ENCODE measurements around the gene SRD5A1. TPM values are rescaled to one million over a fixed set of nuclear protein-coding genes. Genes with fewer than 3 reads are reported as not detected.
A peak's percentile ranks its signal among the peaks of the same experiment; 100 is the strongest.

Gene SRD5A1, protein sequence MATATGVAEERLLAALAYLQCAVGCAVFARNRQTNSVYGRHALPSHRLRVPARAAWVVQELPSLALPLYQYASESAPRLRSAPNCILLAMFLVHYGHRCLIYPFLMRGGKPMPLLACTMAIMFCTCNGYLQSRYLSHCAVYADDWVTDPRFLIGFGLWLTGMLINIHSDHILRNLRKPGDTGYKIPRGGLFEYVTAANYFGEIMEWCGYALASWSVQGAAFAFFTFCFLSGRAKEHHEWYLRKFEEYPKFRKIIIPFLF
- 30.0 and 37.4 TPM in 2 replicates for total RNA-seq

DNA sequence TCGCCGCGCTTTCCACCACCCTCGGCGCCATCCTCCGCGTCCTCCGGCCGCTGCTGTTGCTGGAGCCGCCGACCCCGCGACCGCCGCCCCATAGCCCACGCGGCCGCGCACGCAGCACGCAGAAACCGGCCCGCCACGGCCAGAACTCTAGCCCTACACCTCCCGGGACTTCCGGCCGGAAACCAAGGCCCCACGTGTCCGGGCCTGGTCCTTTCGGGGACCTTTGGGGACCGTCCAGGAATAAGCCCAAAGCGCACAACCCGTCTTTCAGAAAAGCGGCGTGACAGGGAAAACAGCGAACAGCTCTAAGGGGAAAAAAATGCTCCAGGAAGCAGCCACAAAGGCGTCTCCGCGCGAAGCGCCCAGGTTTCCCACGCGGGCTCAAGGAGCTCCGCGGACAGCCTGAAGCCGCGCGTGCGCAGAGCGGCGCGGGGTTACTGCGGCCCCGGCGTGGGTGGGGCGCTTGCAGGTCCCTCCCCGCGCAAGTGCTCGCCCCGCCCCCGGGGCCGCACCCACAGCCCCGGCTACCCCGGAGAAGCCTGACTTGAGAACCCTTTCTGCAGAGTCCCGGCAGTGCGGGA, at the start of gene SRD5A1, which contains the start of gene NSUN2:
SRD5A1 (plus strand) TSS at position 553 of the 581 bp plus-strand sequence. CDS start 137 bp downstream, outside the sequence.
NSUN2 (minus strand) TSS at position 157 of the 581 bp plus-strand sequence; CDS start at position 92, 65 bp downstream.
- Histone ChIP-seq H3K27me3 (ENCODE audit: control insufficient read depth, insufficient read depth, low read length) (no peaks in the 10 kb centered on the region), H3K36me3 (ENCODE audit: control insufficient read depth, insufficient read depth, low read length) (no peaks in the 10 kb centered on the region), H3K4me3 (ENCODE audit: low read depth, low read length) (peak within 1 kb of the TSS; percentile 56)
- peak; percentile 56 for DNase-seq (ENCODE audit: low read depth)
- TF ChIP-seq, protein P1, sequence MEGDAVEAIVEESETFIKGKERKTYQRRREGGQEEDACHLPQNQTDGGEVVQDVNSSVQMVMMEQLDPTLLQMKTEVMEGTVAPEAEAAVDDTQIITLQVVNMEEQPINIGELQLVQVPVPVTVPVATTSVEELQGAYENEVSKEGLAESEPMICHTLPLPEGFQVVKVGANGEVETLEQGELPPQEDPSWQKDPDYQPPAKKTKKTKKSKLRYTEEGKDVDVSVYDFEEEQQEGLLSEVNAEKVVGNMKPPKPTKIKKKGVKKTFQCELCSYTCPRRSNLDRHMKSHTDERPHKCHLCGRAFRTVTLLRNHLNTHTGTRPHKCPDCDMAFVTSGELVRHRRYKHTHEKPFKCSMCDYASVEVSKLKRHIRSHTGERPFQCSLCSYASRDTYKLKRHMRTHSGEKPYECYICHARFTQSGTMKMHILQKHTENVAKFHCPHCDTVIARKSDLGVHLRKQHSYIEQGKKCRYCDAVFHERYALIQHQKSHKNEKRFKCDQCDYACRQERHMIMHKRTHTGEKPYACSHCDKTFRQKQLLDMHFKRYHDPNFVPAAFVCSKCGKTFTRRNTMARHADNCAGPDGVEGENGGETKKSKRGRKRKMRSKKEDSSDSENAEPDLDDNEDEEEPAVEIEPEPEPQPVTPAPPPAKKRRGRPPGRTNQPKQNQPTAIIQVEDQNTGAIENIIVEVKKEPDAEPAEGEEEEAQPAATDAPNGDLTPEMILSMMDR (IDR thresholded peaks at IDR 0.05; ENCODE audit: insufficient read depth, low read length, poor library complexity, severe bottlenecking) = no peak

DNA sequence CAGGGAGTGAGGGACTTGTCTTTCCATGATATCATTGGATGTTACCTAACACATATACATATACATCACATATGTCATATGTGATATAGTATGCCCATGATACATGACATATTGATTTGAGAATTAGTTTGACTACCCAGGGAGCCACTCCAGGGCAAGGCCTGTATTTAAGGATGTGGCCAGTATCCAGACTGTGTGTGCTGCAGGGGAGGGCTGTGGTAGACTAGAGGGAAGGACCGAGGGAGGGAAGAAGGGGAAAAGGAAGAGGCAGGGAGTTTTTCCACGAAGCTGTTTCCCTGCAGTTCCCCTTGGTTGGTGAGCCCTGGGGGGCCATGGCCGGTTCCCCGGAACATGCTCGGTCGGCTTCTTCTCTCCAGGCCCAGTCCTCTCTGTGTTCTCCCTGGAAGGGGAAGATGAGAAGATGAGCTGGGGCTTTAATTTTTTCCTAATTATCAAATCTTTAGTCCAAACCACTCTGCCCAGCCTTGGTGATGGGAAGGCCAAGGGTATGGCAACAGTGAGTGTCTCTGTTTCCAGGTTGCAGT, 49.1 kb upstream of the SRD5A1 start:
- Histone ChIP-seq H3K4me3 (ENCODE audit: low read depth, low read length) (no peak overlapping the region), H3K27me3 (ENCODE audit: control insufficient read depth, insufficient read depth, low read length) (peaks cover 27% of the 10 kb centered on the region), H3K36me3 (ENCODE audit: control insufficient read depth, insufficient read depth, low read length) (no peaks in the 10 kb centered on the region)
- no peak for DNase-seq (ENCODE audit: low read depth)
- TF ChIP-seq, protein P1 (IDR thresholded peaks at IDR 0.05; ENCODE audit: insufficient read depth, low read length, poor library complexity, severe bottlenecking) = no peak

DNA sequence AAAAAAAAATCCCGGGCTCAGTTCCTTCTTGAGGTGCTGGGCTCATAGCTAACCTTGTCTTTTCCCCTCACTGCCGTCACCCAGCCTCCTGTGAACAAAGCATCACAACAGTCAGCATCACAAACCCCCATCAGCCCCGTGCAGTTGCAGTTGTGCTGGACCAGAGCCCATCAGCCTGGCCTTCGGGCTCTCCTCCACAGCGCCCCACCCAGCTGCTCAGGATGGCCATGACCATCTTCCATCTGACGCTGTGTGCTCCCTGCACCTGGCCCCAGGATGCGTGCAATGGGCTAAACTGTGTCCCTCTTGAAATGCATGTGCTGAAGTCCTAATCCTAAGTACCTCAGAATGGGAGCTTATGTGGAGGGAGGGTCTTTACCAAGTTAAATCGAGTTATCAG, 48.5 kb upstream of the SRD5A1 start:
- TF ChIP-seq, protein P1 (IDR thresholded peaks at IDR 0.05; ENCODE audit: insufficient read depth, low read length, poor library complexity, severe bottlenecking) = no peak
- Histone ChIP-seq H3K27me3 (ENCODE audit: control insufficient read depth, insufficient read depth, low read length) (peaks cover 27% of the 10 kb centered on the region), H3K4me3 (ENCODE audit: low read depth, low read length) (no peak overlapping the region), H3K36me3 (ENCODE audit: control insufficient read depth, insufficient read depth, low read length) (no peaks in the 10 kb centered on the region)
- no peak for DNase-seq (ENCODE audit: low read depth)

DNA sequence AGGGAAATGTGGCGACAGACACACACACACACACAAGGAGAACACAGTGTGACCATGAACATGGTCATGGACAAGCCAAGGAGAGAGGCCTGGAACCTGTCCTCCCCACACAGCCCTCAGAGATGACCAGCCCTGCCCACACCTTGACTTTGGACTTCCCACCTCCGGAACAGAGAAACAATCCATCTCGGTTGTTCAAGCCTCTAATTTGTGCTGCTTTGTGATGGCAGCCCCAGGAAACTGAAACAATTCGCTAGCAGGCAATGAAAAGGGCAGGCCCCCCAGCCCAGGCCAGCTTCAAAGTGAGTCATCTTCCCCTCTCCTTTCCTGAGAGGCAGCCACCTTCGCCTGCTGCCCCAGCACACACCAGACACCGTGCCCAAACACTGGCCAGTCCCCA, 48.1 kb upstream of the SRD5A1 start:
- TF ChIP-seq, protein P1 (IDR thresholded peaks at IDR 0.05; ENCODE audit: insufficient read depth, low read length, poor library complexity, severe bottlenecking) = no peak
- Histone ChIP-seq H3K36me3 (ENCODE audit: control insufficient read depth, insufficient read depth, low read length) (no peaks in the 10 kb centered on the region), H3K4me3 (ENCODE audit: low read depth, low read length) (no peak overlapping the region), H3K27me3 (ENCODE audit: control insufficient read depth, insufficient read depth, low read length) (peaks cover 27% of the 10 kb centered on the region)
- DNase-seq (ENCODE audit: low read depth) = no peak

DNA sequence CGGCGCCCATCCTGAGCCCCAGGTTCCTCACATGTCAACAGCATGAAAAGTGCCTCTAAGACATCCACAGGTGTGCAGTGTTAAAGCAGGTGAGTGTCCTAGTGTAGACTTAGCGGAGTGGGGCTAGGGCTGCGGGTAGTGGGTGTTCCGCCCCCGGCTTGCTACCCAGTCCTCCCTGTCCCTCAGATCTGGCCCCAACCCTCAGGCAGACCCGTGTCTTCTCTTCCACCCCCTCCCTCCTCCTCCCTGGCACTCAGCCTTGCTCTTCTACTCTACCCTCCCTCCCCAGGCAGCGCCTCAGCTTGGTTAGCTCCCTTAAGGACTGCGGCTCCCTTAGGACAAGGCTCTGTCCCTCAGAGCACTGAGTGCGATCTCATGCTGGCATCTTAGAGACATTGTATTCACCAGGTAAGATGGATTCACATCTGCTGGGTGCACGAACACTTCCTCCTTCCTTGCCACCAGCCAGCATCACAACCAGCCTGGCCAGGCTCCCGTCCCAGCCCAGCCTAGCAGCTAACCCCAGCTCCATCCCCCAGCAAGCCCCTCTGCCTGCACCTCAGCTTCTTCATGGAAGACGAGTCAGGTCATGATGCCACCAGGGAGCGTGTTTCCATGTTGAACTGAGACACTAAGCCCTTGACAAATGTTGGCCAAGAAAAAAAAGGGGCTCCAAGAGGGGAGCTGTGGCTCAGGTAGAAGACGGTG, 47.1 kb upstream of the SRD5A1 start:
- no peaks in the 10 kb centered on the region for H3K36me3 ChIP-seq (ENCODE audit: control insufficient read depth, insufficient read depth, low read length)
- no peak overlapping the region for H3K4me3 ChIP-seq (ENCODE audit: low read depth, low read length)
- peaks cover 26% of the 10 kb centered on the region for H3K27me3 ChIP-seq (ENCODE audit: control insufficient read depth, insufficient read depth, low read length)
- no peak for DNase-seq (ENCODE audit: low read depth)
- TF ChIP-seq, protein P1 (IDR thresholded peaks at IDR 0.05; ENCODE audit: insufficient read depth, low read length, poor library complexity, severe bottlenecking) = no peak

All from kidney epithelial cell (primary cell).